Mucosa of descending colon (tissue), 3 donors: ENCODE results near the gene DHX34. TPM values are rescaled to one million over a fixed set of nuclear protein-coding genes. Genes with fewer than 3 reads are reported as not detected.
"Not testable (repeated sequence)": the region's sequence is repeated elsewhere in the genome, so short reads cannot be mapped to it uniquely, and the experiment has no call there.

Experiments used
- ATAC-seq: fragments of 200-7000 bp; cut with Tn5 transposase; one replicate; pipeline ENCODE4 v1.9.1; 2020; ENCODE audit warnings: mild to moderate bottlenecking, moderate library complexity
- DNase-seq, 3 donors: peaks; one replicate each; pipeline ENCODE4 v3.0.0-alpha.2; 2020
- H3K36me3 ChIP-seq: fragments of 200-600 bp; one replicate; pipeline ENCODE4 v1.8.0; 2021; ENCODE audit warnings: low read depth, mild to moderate bottlenecking
- H3K4me1 ChIP-seq: fragments of 200-600 bp; one replicate; pipeline ENCODE4 v1.8.0; 2021; ENCODE audit warnings: low read depth, mild to moderate bottlenecking
- H3K4me3 ChIP-seq: fragments of 200-600 bp; one replicate; pipeline ENCODE4 v1.8.0; 2021; ENCODE audit warnings: mild to moderate bottlenecking
- H3K9me3 ChIP-seq: fragments of 200-600 bp; one replicate; pipeline ENCODE4 v1.8.0; 2021; ENCODE audit warnings: mild to moderate bottlenecking
- intact Hi-C, 2 donors: fragments of 100-400 bp; cut with DNase I in 1 of 2; cut with micrococcal nuclease in 1 of 2; formaldehyde crosslinking; loops; one replicate each; pipeline versions ENCODE4 v1.11.0 to v1.11.1; 2022; cut with DNase I, micrococcal nuclease
- total RNA-seq, 3 donors: library from RNA; stranded (reverse); fragmentation: NEBNext Ultra II Directional in 2 of 3; extraction: Animal tissue kit (Norgen Biotek cat#: 25700) in 2 of 3; gene quantifications; one replicate each; pipeline versions ENCODE4 v1.2.1 to v1.2.4, GENCODE V29; 2021 to 2023
- TF ChIP-seq, protein P1 (sequence below): fragments of 200-600 bp; IDR thresholded peaks from one replicate; pipeline ENCODE4 v1.8.0; 2022; ENCODE audit warnings: antibody characterized with exemption, mild to moderate bottlenecking
- donor health status: DM: no; HTN: no; CAD: no; lungs with moderate emphysema.
- donor health status: DM: no; HTN: no; CAD: no.
- donor health status: DM: no; HTN: yes; CAD: no.

The DHX34 gene
- total RNA-seq, 3 donors from 2014 or later = 8.7 to 12.3 (median 11.0) TPM

DNA sequence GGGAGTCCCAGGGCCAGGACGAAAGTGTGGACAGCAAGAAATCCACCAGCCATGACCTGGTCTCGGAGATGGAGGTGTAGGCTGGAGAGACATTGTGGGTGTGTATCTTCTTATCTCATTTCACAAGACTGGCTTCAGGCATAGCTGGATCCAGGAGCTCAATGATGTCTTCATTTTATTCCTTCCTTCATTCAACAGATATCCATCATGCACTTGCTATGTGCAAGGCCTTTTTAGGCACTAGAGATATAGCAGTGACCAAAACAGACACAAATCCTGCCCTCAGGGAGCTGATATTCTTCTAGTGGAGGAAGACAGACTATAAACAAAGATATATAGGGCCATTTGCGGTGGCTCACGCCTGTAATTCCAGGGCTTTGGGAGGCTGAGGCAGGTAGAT, 7.4 kb upstream of the DHX34 start:
- DNase-seq = no peak
- Histone ChIP-seq H3K4me1 (no peaks in the 10 kb centered on the region), H3K9me3 (no peaks in the 10 kb centered on the region), H3K4me3 (no peak overlapping the region), H3K36me3 (no peaks in the 10 kb centered on the region)
- ATAC-seq = no peak
- TF ChIP-seq, protein P1, sequence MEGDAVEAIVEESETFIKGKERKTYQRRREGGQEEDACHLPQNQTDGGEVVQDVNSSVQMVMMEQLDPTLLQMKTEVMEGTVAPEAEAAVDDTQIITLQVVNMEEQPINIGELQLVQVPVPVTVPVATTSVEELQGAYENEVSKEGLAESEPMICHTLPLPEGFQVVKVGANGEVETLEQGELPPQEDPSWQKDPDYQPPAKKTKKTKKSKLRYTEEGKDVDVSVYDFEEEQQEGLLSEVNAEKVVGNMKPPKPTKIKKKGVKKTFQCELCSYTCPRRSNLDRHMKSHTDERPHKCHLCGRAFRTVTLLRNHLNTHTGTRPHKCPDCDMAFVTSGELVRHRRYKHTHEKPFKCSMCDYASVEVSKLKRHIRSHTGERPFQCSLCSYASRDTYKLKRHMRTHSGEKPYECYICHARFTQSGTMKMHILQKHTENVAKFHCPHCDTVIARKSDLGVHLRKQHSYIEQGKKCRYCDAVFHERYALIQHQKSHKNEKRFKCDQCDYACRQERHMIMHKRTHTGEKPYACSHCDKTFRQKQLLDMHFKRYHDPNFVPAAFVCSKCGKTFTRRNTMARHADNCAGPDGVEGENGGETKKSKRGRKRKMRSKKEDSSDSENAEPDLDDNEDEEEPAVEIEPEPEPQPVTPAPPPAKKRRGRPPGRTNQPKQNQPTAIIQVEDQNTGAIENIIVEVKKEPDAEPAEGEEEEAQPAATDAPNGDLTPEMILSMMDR = no peak
- intact Hi-C loops = no loop called here

DNA sequence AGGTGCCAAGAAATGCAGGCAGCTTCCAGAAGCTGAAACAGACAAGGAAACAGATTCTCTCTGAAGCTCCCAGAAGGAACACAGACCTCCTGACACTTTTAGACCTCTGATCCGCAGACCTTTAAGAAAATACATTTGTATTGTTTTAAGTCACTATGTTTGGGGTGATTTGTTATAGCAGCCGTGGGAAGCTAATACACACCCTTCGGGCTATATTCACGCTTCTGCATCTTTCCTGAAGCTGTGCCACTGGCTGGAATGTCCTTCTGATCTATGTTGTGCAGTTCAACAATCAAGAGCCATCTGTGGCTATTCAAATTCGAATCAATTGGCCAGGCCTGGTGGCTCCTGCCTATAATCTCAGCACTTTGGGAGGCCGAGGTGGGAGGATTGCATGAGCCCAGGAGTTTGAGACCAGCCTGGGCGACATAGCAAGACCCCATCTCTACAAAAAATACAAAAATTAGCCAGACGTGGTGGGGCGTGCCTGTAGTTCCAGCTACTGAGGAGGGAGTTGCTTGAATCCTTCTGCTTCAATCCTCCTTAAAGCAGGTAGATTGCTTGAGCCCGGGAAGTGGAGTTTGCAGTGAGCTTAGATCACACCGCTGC, 5.8 kb upstream of the DHX34 start:
- intact Hi-C loops = no loop called here
- Histone ChIP-seq H3K9me3 (no peaks in the 10 kb centered on the region), H3K4me1 (no peaks in the 10 kb centered on the region), H3K4me3 (no peak overlapping the region), H3K36me3 (no peaks in the 10 kb centered on the region)
- DNase-seq (no peak), ATAC-seq (no peak)
- TF ChIP-seq, protein P1 = no peak

DNA sequence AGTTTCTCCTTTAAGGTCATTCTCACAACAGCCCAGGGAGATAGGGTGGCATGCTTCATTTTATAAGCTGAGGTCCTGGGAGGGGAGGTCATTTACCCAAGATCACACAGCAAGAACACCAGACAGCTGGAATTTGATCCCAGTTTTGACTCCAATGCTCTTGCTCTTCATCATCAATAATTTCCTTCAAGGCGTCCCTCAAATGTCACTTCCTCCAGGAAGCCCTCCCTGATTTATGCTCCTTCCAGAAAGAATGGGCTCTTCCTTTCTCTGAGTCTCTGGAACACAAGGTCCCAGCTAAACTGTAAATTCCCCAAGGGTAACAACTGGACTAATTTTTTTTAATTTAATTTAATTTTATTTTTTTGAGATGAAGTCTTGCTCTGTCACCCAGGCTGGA, 4.7 kb upstream of the DHX34 start:
- Histone ChIP-seq H3K4me1 (no peaks in the 10 kb centered on the region), H3K36me3 (no peaks in the 10 kb centered on the region), H3K4me3 (no peak overlapping the region), H3K9me3 (no peaks in the 10 kb centered on the region)
- TF ChIP-seq, protein P1 = no peak
- intact Hi-C loops = no loop called here
- no peak for DNase-seq
- no peak for ATAC-seq

DNA sequence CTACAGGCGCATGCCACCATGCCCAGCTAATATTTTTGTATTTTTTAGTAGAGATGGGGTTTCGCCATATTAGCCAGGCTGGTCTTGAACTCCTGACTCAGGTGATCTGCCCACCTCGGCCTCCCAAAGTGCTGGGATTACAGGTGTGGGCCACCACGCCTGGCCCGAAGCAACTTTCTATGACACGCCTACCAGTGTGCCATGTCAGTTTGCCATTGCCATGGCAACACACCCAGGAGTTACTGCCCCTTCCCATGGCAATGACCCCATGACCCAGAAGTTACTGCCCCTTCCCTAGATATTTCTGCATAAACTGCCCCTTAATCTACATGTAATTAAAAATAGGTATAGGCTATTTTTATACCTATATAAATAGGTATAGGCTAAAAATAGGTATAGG, 3.1 kb upstream of the DHX34 start:
- DNase-seq, H3K4me3 ChIP-seq, ATAC-seq, H3K9me3 ChIP-seq, intact Hi-C loops, H3K36me3 ChIP-seq, H3K4me1 ChIP-seq: not testable (repeated sequence)

DNA sequence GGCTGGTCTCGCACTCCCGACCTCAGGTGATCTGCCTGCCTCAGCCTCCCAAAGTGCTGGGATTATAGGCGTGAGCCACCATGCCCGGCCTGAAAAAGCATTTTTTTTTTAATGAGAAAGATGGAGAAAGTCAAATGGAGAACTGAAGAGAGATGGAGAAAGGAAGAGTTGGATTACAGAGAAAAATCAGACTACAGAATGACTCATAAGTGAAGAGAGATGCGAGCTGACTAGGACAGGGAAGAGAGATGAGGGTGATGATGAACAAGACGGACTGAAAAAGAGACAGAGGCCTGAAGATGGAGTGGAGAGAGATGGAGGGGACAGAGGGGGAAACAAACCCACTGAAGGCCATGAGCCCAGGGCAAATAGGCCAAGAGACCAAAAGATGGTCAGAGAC, 1.5 kb downstream of the DHX34 start:
- TF ChIP-seq, protein P1 = no peak
- H3K36me3 ChIP-seq = peaks cover 3% of the 10 kb centered on the region

DNA sequence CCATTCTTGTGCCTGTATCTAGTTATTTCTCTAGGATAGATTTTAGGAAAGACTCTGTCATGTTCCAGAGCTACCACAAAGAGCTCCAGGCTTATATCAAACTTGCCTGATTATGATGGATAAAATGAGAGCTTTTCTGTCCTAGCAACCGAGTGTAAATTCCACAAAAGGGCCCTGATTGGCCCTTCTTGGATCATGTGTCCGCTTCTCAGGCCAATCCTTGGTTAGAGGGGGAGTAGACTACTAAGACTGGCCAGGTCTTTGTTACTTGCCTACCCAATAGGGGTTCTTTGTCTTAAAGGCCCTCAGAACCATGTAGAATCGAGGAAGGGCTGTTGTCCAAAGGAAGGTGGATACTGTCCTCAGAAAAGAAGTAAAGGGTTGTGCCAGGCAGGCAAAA, 2.4 kb downstream of the DHX34 start:
- DNase-seq (no peak), ATAC-seq (no peak)
- Histone ChIP-seq H3K4me1 (no peaks in the 10 kb centered on the region), H3K4me3 (no peak overlapping the region), H3K36me3 (peaks cover 3% of the 10 kb centered on the region), H3K9me3 (no peaks in the 10 kb centered on the region)
- intact Hi-C loops = no loop called here
- TF ChIP-seq, protein P1 = no peak

More for the DNA sequence above, 1.5 kb downstream of the DHX34 start:
- no peaks in the 10 kb centered on the region for H3K9me3 ChIP-seq
- intact Hi-C loops = no loop called here
- H3K4me3 ChIP-seq = no peak overlapping the region
- ATAC-seq (no peak), DNase-seq (no peak)
- no peaks in the 10 kb centered on the region for H3K4me1 ChIP-seq
